SJSA1 (cell line): ENCODE data around the gene PSAT1. TPM values are rescaled to one million over a fixed set of nuclear protein-coding genes. Genes with fewer than 3 reads are reported as not detected.

Experiments used
- DNase-seq, 2 experiments: peaks; one replicate each; pipeline ENCODE4 v3.0.0-alpha.2; 2015 to 2020; ENCODE audit warnings: low spot score in 2 of 2, low read depth in 1 of 2
- H3K27ac ChIP-seq: fragments of 250-450 bp; sonication (Bioruptor Pico); 2 replicates; pipeline ENCODE4 v1.5.1; 2020; ENCODE audit warnings: mild to moderate bottlenecking, moderate library complexity
- H3K27me3 ChIP-seq: fragments of 250-450 bp; sonication (Bioruptor Pico); replicated peaks from 2 replicates; pipeline ENCODE4 v1.5.1; 2020; ENCODE audit warnings: mild to moderate bottlenecking, moderate library complexity
- H3K36me3 ChIP-seq: fragments of 250-450 bp; sonication (Bioruptor Pico); 2 replicates; pipeline ENCODE4 v1.5.1; 2020; ENCODE audit warnings: mild to moderate bottlenecking
- H3K4me1 ChIP-seq: fragments of 250-450 bp; sonication (Bioruptor Pico); replicated peaks from 2 replicates; pipeline ENCODE4 v1.6.1; 2021; ENCODE audit warnings: mild to moderate bottlenecking
- H3K4me3 ChIP-seq: fragments of 250-450 bp; sonication (Bioruptor Pico); 2 replicates; pipeline ENCODE4 v1.5.1; 2020; ENCODE audit warnings: mild to moderate bottlenecking
- H3K9me3 ChIP-seq: fragments of 250-450 bp; sonication (Bioruptor Pico); replicated peaks from 2 replicates; pipeline ENCODE4 v1.5.1; 2020; ENCODE audit warnings: mild to moderate bottlenecking
- total RNA-seq: library from RNA; depleted of rRNA; stranded (reverse); fragments of >200 nt; shearing (Covaris generic); gene quantifications from 2 replicates; pipeline ENCODE4 v1.2.3, GENCODE V29; 2014

The PSAT1 gene
- total RNA-seq, 1 experiment from 2014 or later, result 29.9 TPM

- H3K9me3 ChIP-seq, result no peaks in the 10 kb centered on the region
- no peak overlapping the region for H3K27ac ChIP-seq
- H3K4me3 ChIP-seq, result no peak overlapping the region
- no peaks in the 10 kb centered on the region for H3K27me3 ChIP-seq
- no peak for DNase-seq
- 0 out of 2 replicates have a peak, but pooled peaks cover 3% of the 10 kb centered on the region for H3K36me3 ChIP-seq
- H3K4me1 ChIP-seq, result no peaks in the 10 kb centered on the region
Observed at GRCh38 chr9:78314953-78315870, 18.3 kb downstream of the PSAT1 start.

GRCh38 chr9:78316166-78316892, 19.4 kb downstream of the PSAT1 start:
- Histone ChIP-seq H3K9me3 (no peaks in the 10 kb centered on the region), H3K4me3 (no peak overlapping the region), H3K27ac (no peak overlapping the region), H3K36me3 (0 out of 2 replicates have a peak, but pooled peaks cover 3% of the 10 kb centered on the region), H3K4me1 (no peaks in the 10 kb centered on the region), H3K27me3 (no peaks in the 10 kb centered on the region)
- DNase-seq, result no peak

DNA sequence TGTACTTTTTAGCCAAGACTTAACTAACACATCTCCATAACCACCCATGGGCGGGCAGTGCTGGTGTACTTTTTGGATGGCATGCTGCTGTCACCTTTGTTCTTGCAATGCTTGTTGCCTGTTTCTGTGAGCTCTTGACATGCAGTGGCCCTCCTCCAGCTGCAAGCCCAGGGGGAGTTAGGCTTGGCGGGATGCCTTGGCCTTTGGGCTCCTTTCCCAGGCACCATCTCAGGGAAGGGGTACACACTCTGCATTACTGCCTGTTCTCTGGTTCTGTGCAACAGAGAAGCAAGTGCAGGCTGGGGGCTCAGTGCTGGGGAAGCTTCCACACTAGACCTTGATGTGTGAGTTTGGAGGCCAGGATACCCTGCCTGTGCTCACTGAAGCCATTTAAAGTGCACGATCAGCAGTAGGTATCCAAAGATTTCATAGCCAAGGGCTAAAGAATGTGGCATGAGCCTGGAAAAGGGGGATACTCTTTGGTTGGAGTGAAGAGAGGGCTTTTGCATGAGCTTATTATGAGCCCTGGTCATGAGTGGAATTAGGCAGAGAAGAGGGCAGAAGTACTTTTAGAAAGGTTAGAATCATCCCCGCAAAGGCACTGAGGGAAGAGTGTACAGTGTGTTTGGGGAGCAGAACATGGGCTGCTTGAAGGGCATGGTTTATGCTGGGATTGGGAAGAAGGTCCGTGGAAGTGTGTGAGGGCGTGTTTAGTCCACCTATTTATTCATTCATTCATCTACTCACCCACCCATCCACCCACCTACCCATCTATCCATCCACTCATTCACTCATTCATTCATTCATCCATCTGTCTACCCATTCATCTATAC, 22.5 kb downstream of the PSAT1 start:
- DNase-seq, result no peak
- Histone ChIP-seq H3K27me3 (no peaks in the 10 kb centered on the region), H3K9me3 (no peaks in the 10 kb centered on the region), H3K4me1 (no peaks in the 10 kb centered on the region), H3K4me3 (no peak overlapping the region), H3K27ac (no peak overlapping the region), H3K36me3 (0 out of 2 replicates have a peak, but pooled peaks cover 3% of the 10 kb centered on the region)

DNA sequence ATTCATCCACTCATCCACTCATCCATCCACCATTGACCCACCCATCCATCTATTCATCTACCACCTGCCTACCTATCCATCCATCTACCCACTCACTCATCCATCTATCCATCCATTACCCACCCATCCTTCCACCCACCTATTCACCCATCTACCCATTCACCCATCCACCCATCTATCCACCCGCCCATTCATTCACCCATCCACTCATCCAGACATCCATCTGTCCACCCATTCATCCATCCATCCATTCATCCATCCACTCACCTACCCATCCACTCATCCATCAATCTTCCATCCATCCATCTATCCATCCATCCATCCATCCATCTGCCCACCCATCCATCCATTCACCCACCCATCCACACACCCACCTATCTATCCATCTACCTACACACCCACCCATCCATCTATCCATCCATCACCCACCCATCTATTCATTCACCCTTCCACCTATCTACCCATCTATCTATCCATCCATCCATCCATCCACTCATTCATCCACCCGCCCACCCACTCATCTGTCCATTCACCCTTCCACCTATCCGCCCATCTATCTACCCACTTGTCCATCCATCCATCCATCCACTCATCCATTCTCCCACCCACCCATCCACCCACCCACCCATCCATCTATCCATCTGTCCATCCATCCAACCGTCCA, 23.2 kb downstream of the PSAT1 start:
- H3K9me3 ChIP-seq, result no peaks in the 10 kb centered on the region
- no peaks in the 10 kb centered on the region for H3K27me3 ChIP-seq
- 0 out of 2 replicates have a peak, but pooled peaks cover 3% of the 10 kb centered on the region for H3K36me3 ChIP-seq
- no peak overlapping the region for H3K27ac ChIP-seq
- H3K4me3 ChIP-seq, result no peak overlapping the region
- H3K4me1 ChIP-seq, result no peaks in the 10 kb centered on the region
- DNase-seq, result no peak

- Histone ChIP-seq H3K9me3 (no peaks in the 10 kb centered on the region), H3K27ac (no peak overlapping the region), H3K36me3 (0 out of 2 replicates have a peak, but pooled peaks cover 3% of the 10 kb centered on the region), H3K4me1 (no peaks in the 10 kb centered on the region), H3K4me3 (no peak overlapping the region), H3K27me3 (no peaks in the 10 kb centered on the region)
- no peak for DNase-seq
Observed at GRCh38 chr9:78320875-78321496, 24.1 kb downstream of the PSAT1 start.

- Histone ChIP-seq H3K4me3 (no peak overlapping the region), H3K27ac (no peak overlapping the region), H3K36me3 (0 out of 2 replicates have a peak, but pooled peaks cover 3% of the 10 kb centered on the region), H3K4me1 (no peaks in the 10 kb centered on the region), H3K27me3 (no peaks in the 10 kb centered on the region), H3K9me3 (no peaks in the 10 kb centered on the region)
- DNase-seq, result no peak
Observed at GRCh38 chr9:78321505-78321904, 24.6 kb downstream of the PSAT1 start.

DNA sequence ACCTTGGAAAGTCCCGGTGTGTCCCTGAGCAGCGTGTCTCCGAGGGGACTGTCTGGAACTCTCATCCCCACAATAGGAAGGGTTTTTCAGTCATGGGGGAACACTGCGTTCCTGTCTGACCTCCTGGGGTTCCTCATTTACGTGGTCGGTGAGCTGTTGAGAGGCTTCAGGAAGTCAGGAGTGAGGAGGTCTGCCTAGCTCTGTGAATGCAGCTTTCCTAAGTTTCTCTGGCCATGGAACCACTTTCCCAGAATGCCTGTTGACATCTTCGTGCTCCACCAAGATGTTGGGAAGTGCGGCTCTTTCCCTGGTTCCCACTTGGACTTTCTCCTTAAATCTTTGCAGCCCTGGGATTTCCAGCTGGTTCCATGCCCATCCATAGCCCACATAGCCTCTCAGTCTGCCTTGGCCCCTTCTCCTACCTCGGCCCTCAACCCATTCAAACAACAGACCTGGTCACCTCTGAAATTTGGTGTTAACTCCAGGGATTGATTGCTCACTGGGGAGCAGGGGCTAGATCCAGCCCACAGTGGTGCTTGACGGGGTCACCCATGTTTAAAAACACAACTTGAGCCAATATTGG, 27.2 kb downstream of the PSAT1 start:
- DNase-seq, result no peak
- Histone ChIP-seq H3K27me3 (no peaks in the 10 kb centered on the region), H3K36me3 (peaks cover 6% of the 10 kb centered on the region; the same call in 1 of the 2 replicates), H3K27ac (no peak overlapping the region), H3K9me3 (no peaks in the 10 kb centered on the region), H3K4me1 (no peaks in the 10 kb centered on the region), H3K4me3 (no peak overlapping the region)

DNA sequence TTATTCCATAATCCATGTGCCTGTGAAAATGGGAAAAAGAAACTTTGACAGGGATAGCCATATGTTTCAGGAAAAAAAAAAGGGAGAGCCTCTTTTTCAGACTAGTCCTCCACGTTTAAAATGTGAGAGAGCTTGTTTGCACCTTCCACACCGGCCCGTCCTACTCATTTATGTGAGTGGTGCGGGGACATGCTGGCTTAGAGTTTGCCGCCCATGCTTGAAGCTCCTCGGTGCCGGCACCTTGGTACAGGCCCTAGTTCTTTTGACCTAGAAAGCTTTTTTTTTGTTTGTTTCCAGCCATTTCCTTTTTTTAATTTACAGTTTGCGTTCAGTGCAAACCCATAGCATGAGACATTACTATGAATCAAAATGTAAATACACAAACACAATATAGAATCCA, 27.8 kb downstream of the PSAT1 start:
- H3K36me3 ChIP-seq, result peaks cover 3% of the 10 kb centered on the region; the same call in 1 of the 2 replicates
- DNase-seq, result no peak
- H3K9me3 ChIP-seq, result no peaks in the 10 kb centered on the region
- H3K27ac ChIP-seq, result no peak overlapping the region
- no peaks in the 10 kb centered on the region for H3K4me1 ChIP-seq
- H3K27me3 ChIP-seq, result no peaks in the 10 kb centered on the region
- H3K4me3 ChIP-seq, result no peak overlapping the region

DNA sequence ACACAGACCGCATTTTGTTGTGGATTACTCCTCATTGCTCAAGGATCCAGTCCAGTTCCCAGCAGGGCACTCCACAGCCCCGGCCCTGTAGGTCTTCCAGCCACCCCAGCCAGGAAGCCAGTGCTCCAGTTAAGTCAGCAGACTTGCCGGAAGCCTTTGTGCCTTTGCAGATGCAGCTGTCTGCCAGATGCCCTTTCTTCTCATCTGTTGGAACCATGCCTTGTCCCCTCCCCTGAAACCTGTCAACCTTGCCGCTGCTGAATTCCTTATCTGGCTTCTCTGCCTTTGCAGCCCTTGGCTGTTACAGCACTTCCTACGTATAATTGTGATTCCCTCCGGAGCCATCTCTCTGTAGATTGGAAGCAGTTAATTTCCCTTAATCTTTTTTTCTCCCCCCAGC, 28.4 kb downstream of the PSAT1 start:
- no peaks in the 10 kb centered on the region for H3K4me1 ChIP-seq
- no peaks in the 10 kb centered on the region for H3K27me3 ChIP-seq
- peaks cover 3% of the 10 kb centered on the region; the same call in 1 of the 2 replicates for H3K36me3 ChIP-seq
- DNase-seq, result no peak
- H3K27ac ChIP-seq, result no peak overlapping the region
- no peaks in the 10 kb centered on the region for H3K9me3 ChIP-seq
- H3K4me3 ChIP-seq, result no peak overlapping the region

DNA sequence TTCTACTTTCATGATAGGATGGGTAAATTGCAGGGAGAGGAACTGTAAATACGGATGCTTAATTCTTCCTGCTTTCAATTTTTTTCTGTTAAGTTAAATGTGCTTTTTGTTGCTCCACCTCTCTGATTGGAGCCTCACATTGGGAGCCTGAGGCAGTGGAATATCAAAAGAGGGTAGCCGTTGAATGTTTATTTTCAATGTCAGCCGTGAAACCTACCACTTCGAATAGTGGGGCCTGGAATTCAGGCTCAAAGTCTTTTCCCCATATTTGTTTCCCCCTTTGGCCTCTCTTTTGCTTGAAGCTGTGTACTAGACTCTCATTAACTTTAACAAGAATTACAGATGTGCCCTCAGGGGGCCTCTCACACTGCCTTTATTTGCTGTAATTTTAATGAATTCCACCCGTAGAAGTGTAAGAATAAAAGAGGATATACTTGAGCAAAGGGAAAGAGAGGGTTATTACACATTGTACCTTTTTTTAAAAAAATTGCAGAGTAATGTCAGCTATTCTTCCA, 29.0 kb downstream of the PSAT1 start:
- Histone ChIP-seq H3K27ac (no peak overlapping the region), H3K4me1 (no peaks in the 10 kb centered on the region), H3K9me3 (no peaks in the 10 kb centered on the region), H3K36me3 (peaks cover 3% of the 10 kb centered on the region; the same call in 1 of the 2 replicates), H3K4me3 (no peak overlapping the region), H3K27me3 (no peaks in the 10 kb centered on the region)
- DNase-seq, result no peak

DNA sequence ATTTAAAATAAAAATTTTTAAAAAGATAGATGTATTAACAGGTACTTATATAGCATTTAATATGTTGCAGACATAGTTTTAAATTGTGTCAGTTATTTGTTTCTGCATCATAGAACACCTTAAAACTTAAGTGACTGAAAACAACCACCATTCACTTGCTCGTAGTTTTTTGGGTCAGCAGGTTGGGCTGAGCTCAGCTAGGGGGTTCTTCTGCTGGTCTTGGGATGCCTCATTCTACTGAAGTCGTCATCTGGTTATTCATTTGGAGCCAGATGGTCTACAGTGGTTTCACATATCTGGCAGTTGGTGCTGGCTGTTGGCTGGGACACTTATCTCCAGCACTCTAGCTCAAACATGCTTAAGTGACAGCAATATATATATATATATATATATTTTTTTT, 29.6 kb downstream of the PSAT1 start:
- Histone ChIP-seq H3K27me3 (no peaks in the 10 kb centered on the region), H3K4me3 (no peak overlapping the region), H3K36me3 (peaks cover 3% of the 10 kb centered on the region; the same call in 1 of the 2 replicates), H3K27ac (no peak overlapping the region), H3K4me1 (no peaks in the 10 kb centered on the region), H3K9me3 (no peaks in the 10 kb centered on the region)
- no peak for DNase-seq

GRCh38 chr9:78332381-78332780, 35.5 kb downstream of the PSAT1 start:
- no peak overlapping the region for H3K4me3 ChIP-seq
- no peaks in the 10 kb centered on the region for H3K4me1 ChIP-seq
- DNase-seq, result no peak
- H3K9me3 ChIP-seq, result no peaks in the 10 kb centered on the region
- no peak overlapping the region for H3K27ac ChIP-seq
- H3K27me3 ChIP-seq, result no peaks in the 10 kb centered on the region
- peaks cover 3% of the 10 kb centered on the region; the same call in 1 of the 2 replicates for H3K36me3 ChIP-seq
